Esophagus squamous epithelium (tissue), 5 donors: ENCODE measurements around the gene SH3PXD2A. TPM values are rescaled to one million over a fixed set of nuclear protein-coding genes. Genes with fewer than 3 reads are reported as not detected.

Experiments
- DNase-seq: peaks from one replicate; lab custom pipeline; 2025; lab: John Stamatoyannopoulos, UW
- H3K27ac ChIP-seq, 4 donors: fragments of 200-600 bp; sonication (generic); one replicate each; pipeline ENCODE4 v1.5.1; 2016 to 2019; ENCODE audit warnings: mild to moderate bottlenecking in 1 of 4
- H3K27me3 ChIP-seq, 4 donors: fragments of 200-600 bp; sonication (generic); 1 replicate in 3 of 4; 2 replicates in 1 of 4; pipeline versions ENCODE4 v1.5.1 to v1.6.0; 2017 to 2021; ENCODE audit warnings: antibody characterized with exemption in 1 of 4
- H3K36me3 ChIP-seq, 3 donors: fragments of 200-600 bp; sonication (generic); one replicate each; pipeline ENCODE4 v1.5.1; 2016 to 2019
- H3K4me1 ChIP-seq, 3 donors: fragments of 200-600 bp; sonication (generic); one replicate each; pipeline ENCODE4 v1.5.1; 2017 to 2019
- H3K4me3 ChIP-seq, 4 donors: fragments of 200-600 bp; sonication (generic); 1 replicate in 3 of 4; 2 replicates in 1 of 4; pipeline ENCODE4 v1.5.1; 2016 to 2019; ENCODE audit warnings: mild to moderate bottlenecking in 2 of 4, moderate library complexity in 1 of 4
- H3K9me3 ChIP-seq, 3 donors: fragments of 200-600 bp; sonication (generic); one replicate each; pipeline ENCODE4 v1.5.1; 2016 to 2019
- POLR2A ChIP-seq, 4 donors: fragments of 450-650 bp; IDR thresholded peaks; one replicate each; pipeline ENCODE4 v1.6.1; 2017; ENCODE audit warnings: antibody characterized with exemption in 4 of 4, mild to moderate bottlenecking in 4 of 4, moderate library complexity in 3 of 4
- WGBS, 2 donors: methylation state at CpG; one replicate each; pipeline ENCODE4 v1.1.5; 2018; 5-methylcytosine and 5-hydroxymethylcytosine counted together
- intact Hi-C: fragments of 100-400 bp; cut with DNase I; formaldehyde crosslinking; loops from one replicate; pipeline ENCODE4 v1.15.0; 2022
- total RNA-seq, 4 donors: library from RNA; depleted of rRNA; stranded (reverse); fragments of >200 nt; gene quantifications; one replicate each; pipeline ENCODE4 v1.1.0, GENCODE V29; 2016
- TF ChIP-seq, protein P1 (sequence below), 6 experiments: fragments of 450-650 bp in 4 of 6; fragments of 200-600 bp in 2 of 6; sonication (generic) in 2 of 6; IDR thresholded peaks; one replicate each; pipeline ENCODE4 v1.5.1; 2016 to 2019; ENCODE audit warnings: antibody characterized with exemption in 6 of 6, mild to moderate bottlenecking in 4 of 6, moderate library complexity in 4 of 6
- donor health status: DM: yes; HTN: yes; CAD: no.

SH3PXD2A gene
- total RNA-seq, 4 donors from 2014 or later, result 25.1 to 57.8 (median 42.7) TPM

DNA sequence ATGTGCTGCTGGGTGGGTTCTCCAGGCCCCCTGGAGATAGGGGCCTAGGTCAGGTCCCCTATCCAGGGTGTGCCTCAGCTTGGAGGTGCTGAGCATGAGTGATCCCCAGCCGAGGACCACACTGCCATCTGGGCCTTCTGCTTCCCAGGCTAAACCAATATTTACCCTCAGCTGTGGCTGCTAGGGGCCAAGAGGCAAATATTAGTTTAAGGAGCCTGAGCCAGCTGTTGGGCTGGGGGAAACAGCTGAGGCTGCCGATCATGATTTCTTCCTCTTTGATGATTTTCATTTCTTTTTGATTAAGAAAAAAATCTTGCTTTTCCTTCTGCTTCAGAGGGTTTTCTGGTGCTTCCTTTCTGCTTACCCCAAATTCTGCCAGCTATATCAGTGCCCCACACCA is 278.5 kb downstream of the SH3PXD2A start:
- 48 to 64% methylated on average over 1 to 2 of the region's 2 CpGs for WGBS, 2 donors
- TF ChIP-seq, protein P1, sequence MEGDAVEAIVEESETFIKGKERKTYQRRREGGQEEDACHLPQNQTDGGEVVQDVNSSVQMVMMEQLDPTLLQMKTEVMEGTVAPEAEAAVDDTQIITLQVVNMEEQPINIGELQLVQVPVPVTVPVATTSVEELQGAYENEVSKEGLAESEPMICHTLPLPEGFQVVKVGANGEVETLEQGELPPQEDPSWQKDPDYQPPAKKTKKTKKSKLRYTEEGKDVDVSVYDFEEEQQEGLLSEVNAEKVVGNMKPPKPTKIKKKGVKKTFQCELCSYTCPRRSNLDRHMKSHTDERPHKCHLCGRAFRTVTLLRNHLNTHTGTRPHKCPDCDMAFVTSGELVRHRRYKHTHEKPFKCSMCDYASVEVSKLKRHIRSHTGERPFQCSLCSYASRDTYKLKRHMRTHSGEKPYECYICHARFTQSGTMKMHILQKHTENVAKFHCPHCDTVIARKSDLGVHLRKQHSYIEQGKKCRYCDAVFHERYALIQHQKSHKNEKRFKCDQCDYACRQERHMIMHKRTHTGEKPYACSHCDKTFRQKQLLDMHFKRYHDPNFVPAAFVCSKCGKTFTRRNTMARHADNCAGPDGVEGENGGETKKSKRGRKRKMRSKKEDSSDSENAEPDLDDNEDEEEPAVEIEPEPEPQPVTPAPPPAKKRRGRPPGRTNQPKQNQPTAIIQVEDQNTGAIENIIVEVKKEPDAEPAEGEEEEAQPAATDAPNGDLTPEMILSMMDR (IDR thresholded peaks at IDR 0.05), result no peak
- no peak for TF ChIP-seq POLR2A (IDR thresholded peaks at IDR 0.05)
- H3K4me1 ChIP-seq, result peaks cover 0 to 7% (median 0%) of the 10 kb centered on the region in 3 donors

DNA sequence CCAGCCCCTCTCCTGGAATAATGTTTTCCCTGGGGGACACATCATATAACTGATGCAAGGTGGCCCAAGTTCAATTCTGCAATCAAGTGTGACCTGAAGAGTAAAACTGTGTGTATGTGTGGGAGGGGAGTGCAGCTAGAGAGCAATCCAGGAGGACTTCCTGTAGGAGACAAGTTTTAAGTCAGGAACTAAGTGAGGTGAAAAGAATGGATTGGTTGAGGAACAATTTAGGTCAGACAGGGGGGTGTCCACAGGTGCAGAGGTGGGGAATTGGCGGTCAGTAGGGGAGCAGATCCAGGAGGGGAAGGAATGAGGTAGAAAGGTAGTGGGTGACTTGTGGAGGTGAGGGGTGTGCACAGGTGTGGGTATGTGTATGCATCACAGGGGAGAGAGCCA is 279.3 kb downstream of the SH3PXD2A start:
- no peaks in the 10 kb centered on the region for H3K36me3 ChIP-seq
- no peak for DNase-seq
- 89 to 94% methylated on average over 1 of the region's 1 CpG for WGBS, 2 donors
- TF ChIP-seq POLR2A (IDR thresholded peaks at IDR 0.05), result no peak
- TF ChIP-seq, protein P1 (IDR thresholded peaks at IDR 0.05), result no peak
- H3K9me3 ChIP-seq, result no peaks in the 10 kb centered on the region
- no peak overlapping the region for H3K27ac ChIP-seq
- H3K4me3 ChIP-seq, result no peak overlapping the region
- H3K4me1 ChIP-seq, result peaks cover 0 to 7% (median 0%) of the 10 kb centered on the region in 3 donors
- intact Hi-C loops, result no loop called here
- peaks cover 0 to 19% (median 0%) of the 10 kb centered on the region in 4 donors for H3K27me3 ChIP-seq

More for the DNA sequence above, 278.5 kb downstream of the SH3PXD2A start:
- DNase-seq, result no peak
- Histone ChIP-seq H3K36me3 (no peaks in the 10 kb centered on the region), H3K27me3 (peaks cover 0 to 15% (median 0%) of the 10 kb centered on the region in 4 donors), H3K27ac (no peak overlapping the region), H3K4me3 (no peak overlapping the region), H3K9me3 (no peaks in the 10 kb centered on the region)
- intact Hi-C loops, result no loop called here

DNA sequence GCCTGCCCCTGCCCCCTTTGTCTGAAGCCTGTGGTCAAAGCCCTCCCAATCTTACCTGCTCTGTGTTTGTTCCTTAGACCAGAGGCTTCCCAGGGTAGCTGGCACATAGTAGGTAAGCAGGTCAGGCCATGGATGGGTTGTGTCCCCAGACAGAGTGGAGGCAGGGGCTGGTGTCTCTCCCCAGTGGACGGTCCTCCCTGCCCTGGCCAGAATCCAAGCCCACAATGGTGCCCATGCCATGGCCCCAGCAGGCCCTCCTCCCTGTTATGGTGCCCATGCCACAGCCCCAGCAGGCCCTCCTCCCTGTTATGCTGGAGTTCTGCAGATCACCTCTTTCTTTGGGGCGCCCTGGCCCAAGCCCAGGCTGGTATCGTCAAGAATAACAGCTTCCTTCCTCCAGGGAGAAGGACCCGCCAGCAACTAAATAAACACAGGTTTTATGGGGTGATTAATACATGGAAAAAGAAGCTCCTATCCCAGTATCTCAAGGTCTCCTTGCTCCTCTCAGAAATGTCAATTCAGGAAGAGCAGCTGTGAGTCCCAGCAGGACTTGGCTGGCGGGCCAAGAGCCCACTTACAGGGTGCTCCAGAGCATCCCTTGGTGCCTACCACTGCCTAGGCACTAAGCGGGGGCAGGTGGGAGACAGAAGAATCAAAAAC is 279.8 kb downstream of the SH3PXD2A start:
- Histone ChIP-seq H3K4me3 (no peak overlapping the region), H3K27me3 (peaks cover 0 to 21% (median 0%) of the 10 kb centered on the region in 4 donors), H3K27ac (no peak overlapping the region), H3K4me1 (peaks cover 0 to 7% (median 0%) of the 10 kb centered on the region in 3 donors), H3K9me3 (no peaks in the 10 kb centered on the region), H3K36me3 (no peaks in the 10 kb centered on the region)
- TF ChIP-seq POLR2A (IDR thresholded peaks at IDR 0.05), result no peak
- TF ChIP-seq, protein P1 (IDR thresholded peaks at IDR 0.05), result no peak
- DNase-seq, result no peak
- WGBS, 2 donors, result 60 to 64% methylated on average over 3 to 6 of the region's 6 CpGs
- intact Hi-C loops, result no loop called here

DNA sequence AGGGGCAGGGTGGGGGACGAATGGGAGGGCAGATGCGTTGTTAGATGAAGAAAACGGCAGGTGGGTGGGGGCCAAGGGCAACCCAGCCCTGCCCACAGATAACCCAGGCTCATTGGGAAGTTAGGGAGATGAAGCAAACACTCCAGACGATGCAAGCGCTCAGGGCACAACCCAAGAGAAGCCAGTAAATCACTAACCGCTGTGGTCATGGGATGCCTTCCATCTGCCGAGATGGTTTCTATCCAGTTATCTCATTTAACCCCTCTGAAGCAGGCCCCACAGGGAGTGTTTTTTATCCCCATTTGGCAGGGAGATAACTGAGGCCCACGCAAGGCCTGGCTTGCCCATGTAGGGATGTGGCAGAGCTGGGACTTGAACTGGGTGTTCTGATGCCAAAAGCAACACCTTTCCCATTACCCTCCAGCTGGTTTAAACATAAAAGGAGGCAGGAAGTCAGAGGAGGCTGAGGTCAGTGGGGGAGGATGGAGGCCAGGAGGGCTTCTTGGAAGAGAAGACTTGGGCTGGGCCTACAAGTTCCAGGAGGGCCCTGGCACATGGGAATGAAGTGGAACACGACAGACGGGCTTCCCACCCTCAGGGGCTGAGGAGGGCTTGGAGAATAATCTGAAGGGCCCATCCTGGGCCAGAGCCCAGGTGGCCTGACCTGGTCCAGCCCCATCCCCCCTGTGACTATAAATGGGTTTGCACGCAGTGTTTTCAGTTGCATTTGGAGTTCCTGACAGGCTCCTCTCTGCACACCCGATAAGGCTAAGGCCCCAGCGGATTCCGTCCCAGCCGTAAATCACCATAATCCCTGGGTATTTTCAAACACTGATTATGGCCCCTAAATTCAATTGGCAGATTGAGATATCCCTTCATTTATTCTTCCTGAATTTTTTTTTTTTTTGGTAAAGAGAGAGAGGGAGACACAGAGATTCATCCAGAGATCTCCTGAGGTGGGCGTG is 281.0 kb downstream of the SH3PXD2A start:
- Histone ChIP-seq H3K27me3 (peaks cover 0 to 21% (median 0%) of the 10 kb centered on the region in 4 donors), H3K36me3 (no peaks in the 10 kb centered on the region), H3K4me3 (no peak overlapping the region), H3K4me1 (no peaks in the 10 kb centered on the region), H3K9me3 (no peaks in the 10 kb centered on the region), H3K27ac (no peak overlapping the region)
- intact Hi-C loops, result no loop called here
- WGBS, 2 donors, result 85 to 88% methylated on average over 15 to 16 of the region's 16 CpGs
- no peak for TF ChIP-seq POLR2A (IDR thresholded peaks at IDR 0.05)
- TF ChIP-seq, protein P1 (IDR thresholded peaks at IDR 0.05), result no peak
- DNase-seq, result no peak

DNA sequence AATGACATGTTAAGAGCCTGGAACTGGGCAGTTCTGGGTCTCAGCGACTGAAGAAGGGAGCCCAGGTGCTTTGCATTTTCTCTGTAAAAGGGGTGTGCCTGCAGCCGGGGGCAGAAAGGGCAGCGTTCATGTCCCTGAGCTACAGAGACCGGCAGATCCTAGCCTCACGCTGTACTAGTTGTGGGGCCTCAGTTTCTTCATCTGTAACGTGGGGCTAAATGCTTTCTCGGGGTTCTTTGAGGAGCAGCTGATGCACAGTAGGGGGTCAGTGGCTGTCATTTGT is 282.2 kb downstream of the SH3PXD2A start:
- intact Hi-C loops, result no loop called here
- Histone ChIP-seq H3K4me3 (no peak overlapping the region), H3K27me3 (peaks cover 0 to 14% (median 0%) of the 10 kb centered on the region in 4 donors), H3K4me1 (no peaks in the 10 kb centered on the region), H3K27ac (no peak overlapping the region), H3K36me3 (no peaks in the 10 kb centered on the region), H3K9me3 (no peaks in the 10 kb centered on the region)
- no peak for TF ChIP-seq POLR2A (IDR thresholded peaks at IDR 0.05)
- TF ChIP-seq, protein P1 (IDR thresholded peaks at IDR 0.05), result no peak
- DNase-seq, result no peak
- 75 to 77% methylated on average over 3 to 4 of the region's 7 CpGs for WGBS, 2 donors
